Lung microvascular endothelial cell (primary cell): Measurements from ENCODE around the gene DLL3. TPM values are rescaled to one million over a fixed set of nuclear protein-coding genes. Genes with fewer than 3 reads are reported as not detected.

Experiments
- DNase-seq, 2 donors: peaks; one replicate each; pipeline versions ENCODE4 v3.0.0 to v3.0.0-alpha.2; 2010; ENCODE audit warnings: low read depth in 2 of 2
- total RNA-seq: library from RNA; depleted of rRNA; stranded (reverse); fragments of >200 nt; gene quantifications from 2 replicates; pipeline ENCODE4 v1.2.1, GENCODE V29; 2014

DLL3 gene
- total RNA-seq, 1 donor from 2014 or later, result under 0.01 TPM

- DNase-seq, result peak in 1 of 2 donors; percentile 17
Measured at GRCh38 chr19:39481229-39481545, 17.6 kb upstream of the DLL3 start.

- DNase-seq, result no peak
Measured at GRCh38 chr19:39481676-39482075, 17.1 kb upstream of the DLL3 start.

GRCh38 chr19:39483141-39483540 is 15.6 kb upstream of the DLL3 start:
- no peak for DNase-seq

GRCh38 chr19:39489756-39490155 is 9.0 kb upstream of the DLL3 start:
- no peak for DNase-seq

GRCh38 chr19:39492225-39492624 is 6.5 kb upstream of the DLL3 start:
- DNase-seq, result no peak

- DNase-seq, result no peak
Measured at GRCh38 chr19:39492788-39493187, 6.0 kb upstream of the DLL3 start.

- DNase-seq, result no peak
Measured at GRCh38 chr19:39494661-39495060, 4.1 kb upstream of the DLL3 start.

GRCh38 chr19:39496063-39496462 is 2.7 kb upstream of the DLL3 start:
- no peak for DNase-seq

- DNase-seq, result no peak
Measured at GRCh38 chr19:39497701-39497995, 1.1 kb upstream of the DLL3 start.

GRCh38 chr19:39497996-39498797 is 550 bp upstream of the DLL3 start:
- DNase-seq, result peak; percentile 41 to 55

- no peak for DNase-seq
Measured at GRCh38 chr19:39499932-39500331, 1.2 kb downstream of the DLL3 start.

GRCh38 chr19:39500543-39500942 is 1.8 kb downstream of the DLL3 start:
- DNase-seq, result no peak

- DNase-seq, result no peak
Measured at GRCh38 chr19:39501340-39501739, 2.6 kb downstream of the DLL3 start.

- DNase-seq, result peak; percentile 80 to 88
Measured at GRCh38 chr19:39502640-39503417, 4.1 kb downstream of the DLL3 start.

- DNase-seq, result no peak
Measured at GRCh38 chr19:39506598-39506943, 7.8 kb downstream of the DLL3 start.

GRCh38 chr19:39506944-39507714 is 8.4 kb downstream of the DLL3 start:
- DNase-seq, result peak; percentile 72 to 79

- DNase-seq, result no peak
Measured at GRCh38 chr19:39507715-39508364, 9.1 kb downstream of the DLL3 start.

GRCh38 chr19:39508629-39509028 is 9.9 kb downstream of the DLL3 start:
- no peak for DNase-seq

GRCh38 chr19:39509233-39509632 is 10.5 kb downstream of the DLL3 start:
- DNase-seq, result no peak

GRCh38 chr19:39512988-39513387 is 14.2 kb downstream of the DLL3 start:
- DNase-seq, result no peak

- no peak for DNase-seq
Measured at GRCh38 chr19:39514840-39515550, 16.2 kb downstream of the DLL3 start, which contains the start of gene SELENOV. Gene SELENOV, plus strand, starts transcription at chr19:39515139. Its CDS starts 74 bp downstream, at chr19:39515213.
